Mucosa of descending colon (tissue), 3 donors: ENCODE results near the gene CWC22. TPM values are rescaled to one million over a fixed set of nuclear protein-coding genes. Genes with fewer than 3 reads are reported as not detected.
A peak's percentile ranks its signal among the peaks of the same experiment; 100 is the strongest.

Experiments used
- ATAC-seq: fragments of 200-7000 bp; cut with Tn5 transposase; one replicate; pipeline ENCODE4 v1.9.1; 2020; ENCODE audit warnings: mild to moderate bottlenecking, moderate library complexity
- DNase-seq, 3 donors: peaks; one replicate each; pipeline ENCODE4 v3.0.0-alpha.2; 2020
- H3K36me3 ChIP-seq: fragments of 200-600 bp; one replicate; pipeline ENCODE4 v1.8.0; 2021; ENCODE audit warnings: low read depth, mild to moderate bottlenecking
- H3K4me1 ChIP-seq: fragments of 200-600 bp; one replicate; pipeline ENCODE4 v1.8.0; 2021; ENCODE audit warnings: low read depth, mild to moderate bottlenecking
- H3K4me3 ChIP-seq: fragments of 200-600 bp; one replicate; pipeline ENCODE4 v1.8.0; 2021; ENCODE audit warnings: mild to moderate bottlenecking
- H3K9me3 ChIP-seq: fragments of 200-600 bp; one replicate; pipeline ENCODE4 v1.8.0; 2021; ENCODE audit warnings: mild to moderate bottlenecking
- CTCF ChIP-seq: fragments of 200-600 bp; IDR thresholded peaks from one replicate; pipeline ENCODE4 v1.8.0; 2022; ENCODE audit warnings: antibody characterized with exemption, mild to moderate bottlenecking
- intact Hi-C, 2 donors: fragments of 100-400 bp; cut with DNase I in 1 of 2; cut with micrococcal nuclease in 1 of 2; formaldehyde crosslinking; loops; one replicate each; pipeline versions ENCODE4 v1.11.0 to v1.11.1; 2022; cut with DNase I, micrococcal nuclease
- total RNA-seq, 3 donors: library from RNA; stranded (reverse); fragmentation: NEBNext Ultra II Directional in 2 of 3; extraction: Animal tissue kit (Norgen Biotek cat#: 25700) in 2 of 3; gene quantifications; one replicate each; pipeline versions ENCODE4 v1.2.1 to v1.2.4, GENCODE V29; 2021 to 2023
- donor health status: DM: no; HTN: no; CAD: no; lungs with moderate emphysema.
- donor health status: DM: no; HTN: no; CAD: no.
- donor health status: DM: no; HTN: yes; CAD: no.

The CWC22 gene
- total RNA-seq, 3 donors from 2014 or later: 13.2 to 24.7 (median 14.0) TPM

- H3K36me3 ChIP-seq: no peaks in the 10 kb centered on the region
- H3K4me1 ChIP-seq: no peaks in the 10 kb centered on the region
- H3K9me3 ChIP-seq: peaks cover 22% of the 10 kb centered on the region
- intact Hi-C loops: no loop called here
- TF ChIP-seq CTCF: no peak
- DNase-seq (no peak), ATAC-seq (no peak)
- no peak overlapping the region for H3K4me3 ChIP-seq
Measured at GRCh38 chr2:179925713-179926112, 81.4 kb downstream of the CWC22 start.

GRCh38 chr2:179917272-179917671, 89.8 kb downstream of the CWC22 start:
- intact Hi-C loops: no loop called here
- DNase-seq (no peak), ATAC-seq (no peak)
- Histone ChIP-seq H3K4me3 (no peak overlapping the region), H3K9me3 (no peaks in the 10 kb centered on the region), H3K4me1 (no peaks in the 10 kb centered on the region), H3K36me3 (no peaks in the 10 kb centered on the region)
- no peak for TF ChIP-seq CTCF

- ATAC-seq: peak; percentile 56
- intact Hi-C loops: no loop called here
Measured at GRCh38 chr2:179915395-179915992, 91.6 kb downstream of the CWC22 start.

GRCh38 chr2:179913809-179914208, 93.3 kb downstream of the CWC22 start:
- Histone ChIP-seq H3K4me1 (no peaks in the 10 kb centered on the region), H3K9me3 (no peaks in the 10 kb centered on the region), H3K36me3 (no peaks in the 10 kb centered on the region), H3K4me3 (no peak overlapping the region)
- DNase-seq (no peak), ATAC-seq (no peak)
- intact Hi-C loops: no loop called here
- no peak for TF ChIP-seq CTCF

More at GRCh38 chr2:179915395-179915992, 91.6 kb downstream of the CWC22 start:
- Histone ChIP-seq H3K4me3 (no peak overlapping the region), H3K9me3 (no peaks in the 10 kb centered on the region), H3K4me1 (no peaks in the 10 kb centered on the region), H3K36me3 (no peaks in the 10 kb centered on the region)
- DNase-seq: no peak
- no peak for TF ChIP-seq CTCF

- Histone ChIP-seq H3K4me3 (no peak overlapping the region), H3K4me1 (no peaks in the 10 kb centered on the region), H3K36me3 (no peaks in the 10 kb centered on the region), H3K9me3 (no peaks in the 10 kb centered on the region)
- TF ChIP-seq CTCF: no peak
- intact Hi-C loops: no loop called here
- ATAC-seq (no peak), DNase-seq (no peak)
Measured at GRCh38 chr2:179911569-179911968, 95.5 kb downstream of the CWC22 start.

GRCh38 chr2:179910735-179911113, 96.4 kb downstream of the CWC22 start:
- intact Hi-C loops: no loop called here
- no peak for ATAC-seq
- Histone ChIP-seq H3K36me3 (no peaks in the 10 kb centered on the region), H3K9me3 (no peaks in the 10 kb centered on the region), H3K4me3 (no peak overlapping the region), H3K4me1 (no peaks in the 10 kb centered on the region)
- DNase-seq: no peak
- TF ChIP-seq CTCF: no peak
